Measurements from ENCODE around the gene FANK1.
"Not testable (repeated sequence)": the region's sequence is repeated elsewhere in the genome, so short reads cannot be mapped to it uniquely, and the experiment has no call there.

Gene FANK1

GRCh38 chr10:125892402-125892801, 4.0 kb upstream of the FANK1 start:
- DNase-seq: not testable (repeated sequence)

- DNase-seq: not testable (repeated sequence)
These were observed 2.2 kb upstream of the FANK1 start for GRCh38 chr10:125894176-125894575.

GRCh38 chr10:125895130-125896087, 955 bp upstream of the FANK1 start:
- peak; percentile 2 for DNase-seq

- not testable (repeated sequence) for DNase-seq
These were observed 953 bp downstream of the FANK1 start for GRCh38 chr10:125897317-125897716.

GRCh38 chr10:125900963-125901362, 4.6 kb downstream of the FANK1 start:
- DNase-seq: not testable (repeated sequence)

- DNase-seq: not testable (repeated sequence)
These were observed 6.8 kb downstream of the FANK1 start for GRCh38 chr10:125903135-125903640.

- DNase-seq: not testable (repeated sequence)
These were observed 9.0 kb downstream of the FANK1 start for GRCh38 chr10:125905069-125905994.

GRCh38 chr10:125907598-125907997, 11.2 kb downstream of the FANK1 start:
- not testable (repeated sequence) for DNase-seq

GRCh38 chr10:125908813-125909212, 12.4 kb downstream of the FANK1 start:
- not testable (repeated sequence) for DNase-seq

GRCh38 chr10:125909491-125909890, 13.1 kb downstream of the FANK1 start:
- not testable (repeated sequence) for DNase-seq

- no peak for DNase-seq
These were observed 14.8 kb downstream of the FANK1 start for GRCh38 chr10:125911145-125911544.

- no peak for DNase-seq
These were observed 15.6 kb downstream of the FANK1 start for GRCh38 chr10:125911990-125912389.

- not testable (repeated sequence) for DNase-seq
These were observed 16.9 kb downstream of the FANK1 start for GRCh38 chr10:125913277-125913676.

- no peak for DNase-seq
These were observed 20.6 kb downstream of the FANK1 start for GRCh38 chr10:125916977-125917376.

- DNase-seq: not testable (repeated sequence)
These were observed 21.5 kb downstream of the FANK1 start for GRCh38 chr10:125917704-125918361.

- DNase-seq: not testable (repeated sequence)
These were observed 25.4 kb downstream of the FANK1 start for GRCh38 chr10:125921643-125922306.

GRCh38 chr10:125925262-125925834, 29.0 kb downstream of the FANK1 start:
- DNase-seq: no peak

- no peak for DNase-seq
These were observed 29.9 kb downstream of the FANK1 start for GRCh38 chr10:125926247-125926646.

GRCh38 chr10:125927265-125927664, 30.9 kb downstream of the FANK1 start:
- not testable (repeated sequence) for DNase-seq

- no peak for DNase-seq
These were observed 32.7 kb downstream of the FANK1 start for GRCh38 chr10:125928928-125929585.

GRCh38 chr10:125929618-125930017, 33.3 kb downstream of the FANK1 start:
- DNase-seq: no peak

Data from CD4-positive, alpha-beta T cell treated with Interleukin-12 subunit alpha and Interleukin-12 subunit beta, for 1 hour (primary cell).